Measurements from ENCODE around the gene NDEL1.

GRCh38 chr17:8465759-8466158, 30.1 kb downstream of the NDEL1 start:
- TF ChIP-seq POLR2AphosphoS5 (IDR thresholded peaks at IDR 0.05; ENCODE audit: insufficient read depth in 1 of 2, low read depth in 1 of 2) (no peak), POLR2A (IDR thresholded peaks at IDR 0.05) (no peak)
- TF ChIP-seq, protein P1, sequence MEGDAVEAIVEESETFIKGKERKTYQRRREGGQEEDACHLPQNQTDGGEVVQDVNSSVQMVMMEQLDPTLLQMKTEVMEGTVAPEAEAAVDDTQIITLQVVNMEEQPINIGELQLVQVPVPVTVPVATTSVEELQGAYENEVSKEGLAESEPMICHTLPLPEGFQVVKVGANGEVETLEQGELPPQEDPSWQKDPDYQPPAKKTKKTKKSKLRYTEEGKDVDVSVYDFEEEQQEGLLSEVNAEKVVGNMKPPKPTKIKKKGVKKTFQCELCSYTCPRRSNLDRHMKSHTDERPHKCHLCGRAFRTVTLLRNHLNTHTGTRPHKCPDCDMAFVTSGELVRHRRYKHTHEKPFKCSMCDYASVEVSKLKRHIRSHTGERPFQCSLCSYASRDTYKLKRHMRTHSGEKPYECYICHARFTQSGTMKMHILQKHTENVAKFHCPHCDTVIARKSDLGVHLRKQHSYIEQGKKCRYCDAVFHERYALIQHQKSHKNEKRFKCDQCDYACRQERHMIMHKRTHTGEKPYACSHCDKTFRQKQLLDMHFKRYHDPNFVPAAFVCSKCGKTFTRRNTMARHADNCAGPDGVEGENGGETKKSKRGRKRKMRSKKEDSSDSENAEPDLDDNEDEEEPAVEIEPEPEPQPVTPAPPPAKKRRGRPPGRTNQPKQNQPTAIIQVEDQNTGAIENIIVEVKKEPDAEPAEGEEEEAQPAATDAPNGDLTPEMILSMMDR (IDR thresholded peaks at IDR 0.05), result no peak
